Measurements from ENCODE around the gene GREM2. TPM values are rescaled to one million over a fixed set of nuclear protein-coding genes. Genes with fewer than 3 reads are reported as not detected.

GREM2 gene
- total and polyA plus RNA-seq, 3 donors from 2014 or later = 0.37 to 1.8 (median 0.39) TPM

DNA sequence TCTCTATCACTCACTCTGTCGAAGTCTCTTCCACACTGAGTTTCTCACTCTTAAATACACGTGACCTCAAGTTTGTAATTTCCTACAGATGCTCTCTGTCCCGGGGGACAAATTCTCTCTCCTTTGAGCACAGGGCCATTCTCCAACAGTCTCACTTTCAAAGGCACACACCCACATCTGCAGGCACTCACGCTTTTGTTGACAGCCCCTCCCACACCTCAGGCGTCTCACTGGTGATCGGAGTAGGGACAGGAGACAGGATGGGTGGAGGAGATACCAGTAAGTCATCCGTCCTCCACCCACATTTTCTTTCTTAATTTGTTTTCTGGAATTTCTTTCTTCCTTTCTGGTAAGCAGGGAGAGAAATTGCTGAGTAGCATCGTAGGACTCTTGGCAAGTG lies 40.6 kb upstream of the GREM2 start:
- intact Hi-C loops (cut with DNase I; ENCODE audit: low total_unique reads) = no loop called here
- WGBS, 2 donors = 45 to 47% methylated on average over 8 of the region's 8 CpGs
- Histone ChIP-seq H3K4me3 (no peak overlapping the region), H3K36me3 (ENCODE audit: low read depth, missing control alignments) (no peaks in the 10 kb centered on the region), H3K4me1 (no peaks in the 10 kb centered on the region), H3K27ac (no peak overlapping the region), H3K27me3 (no peaks in the 10 kb centered on the region), H3K9me3 (no peaks in the 10 kb centered on the region)
- no peak for TF ChIP-seq POLR2A (IDR thresholded peaks at IDR 0.05)
- TF ChIP-seq, protein P1, sequence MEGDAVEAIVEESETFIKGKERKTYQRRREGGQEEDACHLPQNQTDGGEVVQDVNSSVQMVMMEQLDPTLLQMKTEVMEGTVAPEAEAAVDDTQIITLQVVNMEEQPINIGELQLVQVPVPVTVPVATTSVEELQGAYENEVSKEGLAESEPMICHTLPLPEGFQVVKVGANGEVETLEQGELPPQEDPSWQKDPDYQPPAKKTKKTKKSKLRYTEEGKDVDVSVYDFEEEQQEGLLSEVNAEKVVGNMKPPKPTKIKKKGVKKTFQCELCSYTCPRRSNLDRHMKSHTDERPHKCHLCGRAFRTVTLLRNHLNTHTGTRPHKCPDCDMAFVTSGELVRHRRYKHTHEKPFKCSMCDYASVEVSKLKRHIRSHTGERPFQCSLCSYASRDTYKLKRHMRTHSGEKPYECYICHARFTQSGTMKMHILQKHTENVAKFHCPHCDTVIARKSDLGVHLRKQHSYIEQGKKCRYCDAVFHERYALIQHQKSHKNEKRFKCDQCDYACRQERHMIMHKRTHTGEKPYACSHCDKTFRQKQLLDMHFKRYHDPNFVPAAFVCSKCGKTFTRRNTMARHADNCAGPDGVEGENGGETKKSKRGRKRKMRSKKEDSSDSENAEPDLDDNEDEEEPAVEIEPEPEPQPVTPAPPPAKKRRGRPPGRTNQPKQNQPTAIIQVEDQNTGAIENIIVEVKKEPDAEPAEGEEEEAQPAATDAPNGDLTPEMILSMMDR (IDR thresholded peaks at IDR 0.05) = no peak
- DNase-seq = no peak

DNA sequence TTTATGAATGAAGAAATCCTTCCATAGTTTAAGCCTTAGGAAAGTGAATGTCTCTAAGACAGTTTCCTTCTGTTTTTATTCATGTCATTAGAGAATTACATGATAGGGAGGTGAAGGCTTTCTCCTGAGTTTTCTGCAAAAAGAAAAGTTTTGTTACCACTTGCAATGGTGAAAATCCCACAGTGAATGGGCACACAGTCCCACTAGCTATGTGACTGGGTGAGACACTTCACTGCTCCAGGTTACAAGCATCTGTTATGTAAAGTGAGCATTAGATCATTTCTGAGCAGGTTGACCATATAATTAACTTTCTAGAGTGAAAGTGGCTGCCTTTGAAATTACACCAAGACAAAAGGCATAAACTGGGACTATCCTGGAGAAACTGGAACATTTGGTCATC lies 38.9 kb upstream of the GREM2 start:
- TF ChIP-seq, protein P1 (IDR thresholded peaks at IDR 0.05) = no peak
- TF ChIP-seq POLR2A (IDR thresholded peaks at IDR 0.05) = no peak
- DNase-seq = no peak
- no peaks in the 10 kb centered on the region for H3K4me1 ChIP-seq
- no peaks in the 10 kb centered on the region for H3K27me3 ChIP-seq
- H3K9me3 ChIP-seq = no peaks in the 10 kb centered on the region
- H3K36me3 ChIP-seq (ENCODE audit: low read depth, missing control alignments) = no peaks in the 10 kb centered on the region
- intact Hi-C loops (cut with DNase I; ENCODE audit: low total_unique reads) = no loop called here
- H3K4me3 ChIP-seq = no peak overlapping the region
- H3K27ac ChIP-seq = no peak overlapping the region

GRCh38 chr1:240649733-240650721 lies 38.1 kb upstream of the GREM2 start:
- no peak for DNase-seq
- 87 to 88% methylated on average over 17 of the region's 17 CpGs for WGBS, 2 donors
- intact Hi-C loops (cut with DNase I; ENCODE audit: low total_unique reads) = no loop called here
- no peak overlapping the region for H3K4me3 ChIP-seq
- H3K27me3 ChIP-seq = no peaks in the 10 kb centered on the region
- H3K36me3 ChIP-seq (ENCODE audit: low read depth, missing control alignments) = no peaks in the 10 kb centered on the region
- no peaks in the 10 kb centered on the region for H3K9me3 ChIP-seq
- no peak overlapping the region for H3K27ac ChIP-seq
- H3K4me1 ChIP-seq = no peaks in the 10 kb centered on the region
- TF ChIP-seq POLR2A (IDR thresholded peaks at IDR 0.05) = no peak
- TF ChIP-seq, protein P1 (IDR thresholded peaks at IDR 0.05) = no peak

DNA sequence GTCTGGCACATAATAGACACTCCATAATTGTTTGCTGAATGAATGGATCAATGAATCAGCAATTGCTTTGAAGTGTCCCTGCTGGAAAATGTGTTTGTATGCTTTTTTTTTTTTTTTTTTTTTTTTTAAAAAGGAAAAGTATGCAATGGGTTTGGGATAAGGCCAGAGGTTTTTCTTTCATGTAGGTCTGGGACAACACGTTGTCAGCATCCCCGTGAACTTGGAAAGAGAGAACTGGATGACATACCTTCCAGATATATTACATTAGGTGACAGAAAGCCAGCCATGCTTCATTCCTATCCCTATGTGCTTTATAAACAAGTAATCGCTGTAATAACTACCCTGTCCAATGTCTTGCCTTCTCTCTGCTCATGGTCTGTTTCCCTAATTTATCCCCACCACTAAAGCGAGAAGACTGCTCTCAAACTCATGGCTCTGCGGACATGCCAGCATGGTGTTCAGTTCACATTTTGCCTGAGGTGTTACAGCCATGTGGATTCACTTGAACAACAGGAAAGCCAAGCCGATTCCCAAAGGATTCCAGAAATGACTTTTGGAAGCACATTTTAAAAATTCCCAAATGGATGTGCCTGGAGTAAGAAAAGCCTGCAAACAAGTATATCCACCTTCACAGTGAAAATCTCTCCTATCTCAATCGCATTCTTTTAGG lies 34.8 kb upstream of the GREM2 start:
- no peaks in the 10 kb centered on the region for H3K36me3 ChIP-seq (ENCODE audit: low read depth, missing control alignments)
- no peak overlapping the region for H3K27ac ChIP-seq
- no peaks in the 10 kb centered on the region for H3K27me3 ChIP-seq
- no peak overlapping the region for H3K4me3 ChIP-seq
- H3K4me1 ChIP-seq = no peaks in the 10 kb centered on the region
- H3K9me3 ChIP-seq = no peaks in the 10 kb centered on the region
- no peak for DNase-seq
- 73 to 75% methylated on average over 7 of the region's 7 CpGs for WGBS, 2 donors
- TF ChIP-seq POLR2A (IDR thresholded peaks at IDR 0.05) = no peak
- TF ChIP-seq, protein P1 (IDR thresholded peaks at IDR 0.05) = no peak
- intact Hi-C loops (cut with DNase I; ENCODE audit: low total_unique reads) = no loop called here
